Measurements from ENCODE around the gene NDUFAF4.
"Not testable (repeated sequence)": the region's sequence is repeated elsewhere in the genome, so short reads cannot be mapped to it uniquely, and the experiment has no call there.

The NDUFAF4 gene

DNA sequence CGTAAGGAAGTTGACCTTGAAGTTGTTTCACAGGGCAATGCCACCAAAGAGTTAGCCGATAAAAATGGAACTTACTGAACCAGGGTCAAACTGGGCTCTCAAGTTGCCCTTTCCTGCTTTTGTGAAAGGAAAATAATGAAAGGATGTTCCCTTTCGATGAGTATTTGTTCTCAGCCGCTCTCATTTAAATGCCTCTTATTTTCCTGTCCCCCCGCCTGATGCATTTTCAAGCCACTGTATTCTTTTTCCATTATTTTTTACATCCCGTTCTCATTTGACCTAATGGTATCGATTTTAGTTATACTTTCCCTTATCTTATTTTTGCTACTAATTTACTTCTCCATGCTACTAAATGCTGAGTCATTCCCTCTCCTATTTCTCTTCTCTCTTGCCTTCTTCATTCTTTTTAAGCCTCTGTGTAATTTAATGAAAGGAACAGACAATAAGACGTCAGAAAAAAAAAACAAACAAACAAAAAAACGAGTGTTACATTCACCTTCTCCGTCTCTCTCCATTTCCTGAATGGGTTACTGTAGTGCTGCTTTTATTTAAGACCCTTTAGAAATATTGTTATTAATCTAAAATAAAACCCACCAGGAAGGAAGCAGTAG, 655 bp upstream of the NDUFAF4 start:
- no peak for DNase-seq

GRCh38 chr6:96889146-96889545, 8.5 kb downstream of the NDUFAF4 start:
- no peak for DNase-seq

DNA sequence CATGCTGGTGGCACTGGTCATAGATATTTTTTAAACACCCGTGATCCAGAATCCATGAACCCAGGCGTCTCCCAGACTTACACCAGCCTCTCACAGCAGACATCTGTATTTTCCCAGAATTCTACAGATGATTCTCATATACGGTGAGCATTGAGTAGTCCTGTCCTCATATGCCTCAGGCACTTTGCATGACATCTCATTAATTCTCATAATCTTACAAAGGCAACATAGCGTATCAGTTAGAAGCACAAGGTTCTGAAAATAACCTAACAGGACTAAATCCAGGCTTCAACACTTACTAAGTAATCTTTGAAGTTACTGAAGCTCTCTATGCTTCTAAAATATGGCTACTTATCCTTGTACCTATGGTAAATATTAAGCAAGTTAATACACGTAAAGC, 8.9 kb downstream of the NDUFAF4 start:
- DNase-seq = no peak

GRCh38 chr6:96886519-96886918, 11.2 kb downstream of the NDUFAF4 start:
- DNase-seq = no peak

DNA sequence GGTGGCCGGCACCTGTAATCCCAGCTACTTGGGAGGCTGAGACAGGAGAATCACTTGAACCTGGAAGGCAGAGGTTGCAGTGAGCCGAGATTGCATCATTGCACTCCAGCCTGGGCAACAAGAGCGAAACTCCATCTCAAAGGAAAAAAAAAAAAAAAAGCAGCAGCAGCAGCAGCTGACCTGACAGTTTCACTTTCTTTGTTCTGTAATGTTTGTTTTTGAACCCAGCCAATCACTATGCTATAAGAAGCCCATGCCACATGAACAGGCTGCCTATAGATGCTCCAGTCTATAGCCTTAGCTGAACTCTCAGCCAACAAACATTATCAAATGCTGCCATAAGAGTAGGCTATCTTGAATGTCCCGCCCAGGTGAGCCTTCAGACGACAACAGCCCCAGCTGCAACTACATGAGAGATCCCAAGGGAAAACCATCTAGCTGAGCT, 12.5 kb downstream of the NDUFAF4 start:
- not testable (repeated sequence) for DNase-seq

DNA sequence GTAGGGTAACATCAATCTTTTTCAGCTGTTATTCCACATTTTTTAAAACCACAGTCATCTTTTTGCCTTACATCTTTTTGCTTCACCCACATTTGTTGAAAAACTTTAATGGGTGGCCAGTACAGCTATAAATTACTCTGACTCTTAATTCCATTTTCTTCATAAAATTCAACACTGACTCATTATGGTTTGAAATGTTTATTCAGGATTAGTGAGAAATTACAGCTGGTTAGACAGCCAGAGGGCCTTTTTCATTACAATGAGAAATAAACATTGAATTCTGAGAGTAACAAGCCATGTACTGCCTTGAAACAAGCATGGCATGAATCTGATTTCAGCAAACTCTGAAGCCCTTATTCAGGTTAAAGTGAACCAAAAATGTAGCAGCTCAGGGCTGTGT, 19.5 kb downstream of the NDUFAF4 start:
- DNase-seq = no peak

- no peak for DNase-seq
These were observed 20.7 kb downstream of the NDUFAF4 start for GRCh38 chr6:96876886-96877545.

- no peak for DNase-seq
These were observed 24.7 kb downstream of the NDUFAF4 start for GRCh38 chr6:96872976-96873375.

GRCh38 chr6:96865055-96865405, 32.7 kb downstream of the NDUFAF4 start:
- no peak for DNase-seq

- no peak for DNase-seq
These were observed 33.3 kb downstream of the NDUFAF4 start for GRCh38 chr6:96864216-96865054.

- DNase-seq = no peak
These were observed 35.1 kb downstream of the NDUFAF4 start for GRCh38 chr6:96862560-96862959.

DNA sequence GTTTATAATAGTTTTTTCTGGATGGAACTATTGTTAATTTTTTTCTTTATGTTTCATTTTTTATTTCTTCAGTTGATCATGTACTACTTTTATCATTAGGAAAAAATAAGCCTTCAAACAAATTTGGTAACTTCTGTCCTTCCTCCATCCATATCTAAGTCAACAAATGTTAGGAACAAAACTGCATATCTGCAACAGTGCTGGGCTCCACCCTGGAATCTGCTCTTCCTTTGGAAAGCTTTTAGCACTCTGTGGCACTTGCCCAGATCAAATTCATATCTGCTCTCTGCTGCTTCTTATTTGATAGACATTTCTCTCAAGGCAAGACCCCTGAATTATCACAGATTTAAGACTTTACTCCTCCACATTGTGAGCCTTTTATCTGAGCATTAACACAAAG, 36.1 kb downstream of the NDUFAF4 start:
- DNase-seq = no peak

- no peak for DNase-seq
These were observed 40.8 kb downstream of the NDUFAF4 start for GRCh38 chr6:96856856-96857255.

GRCh38 chr6:96853083-96853482, 44.6 kb downstream of the NDUFAF4 start:
- DNase-seq = no peak

DNA sequence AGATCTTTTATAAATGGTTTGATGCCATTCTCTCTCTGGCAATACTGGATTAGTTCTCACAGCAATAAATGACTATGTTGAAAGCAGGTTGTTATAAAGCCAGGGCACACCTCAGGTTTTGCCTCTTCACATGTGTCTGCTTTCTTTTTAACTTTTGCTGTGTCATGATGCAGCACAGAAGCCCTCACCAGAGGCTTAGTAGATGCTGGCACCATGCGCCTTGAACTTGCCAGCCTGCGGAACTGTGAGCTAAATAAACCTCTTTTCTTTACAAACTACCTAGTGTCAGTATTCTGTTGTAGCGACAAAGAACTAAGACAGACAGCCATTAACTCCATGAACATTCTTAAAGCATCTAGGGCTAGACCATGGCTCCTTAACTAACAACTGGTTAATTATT, 45.1 kb downstream of the NDUFAF4 start:
- no peak for DNase-seq

GRCh38 chr6:96851858-96852257, 45.8 kb downstream of the NDUFAF4 start:
- DNase-seq = no peak

GRCh38 chr6:96849615-96850014, 48.1 kb downstream of the NDUFAF4 start:
- no peak for DNase-seq

- no peak for DNase-seq
These were observed 53.2 kb downstream of the NDUFAF4 start for GRCh38 chr6:96844530-96844929.

DNA sequence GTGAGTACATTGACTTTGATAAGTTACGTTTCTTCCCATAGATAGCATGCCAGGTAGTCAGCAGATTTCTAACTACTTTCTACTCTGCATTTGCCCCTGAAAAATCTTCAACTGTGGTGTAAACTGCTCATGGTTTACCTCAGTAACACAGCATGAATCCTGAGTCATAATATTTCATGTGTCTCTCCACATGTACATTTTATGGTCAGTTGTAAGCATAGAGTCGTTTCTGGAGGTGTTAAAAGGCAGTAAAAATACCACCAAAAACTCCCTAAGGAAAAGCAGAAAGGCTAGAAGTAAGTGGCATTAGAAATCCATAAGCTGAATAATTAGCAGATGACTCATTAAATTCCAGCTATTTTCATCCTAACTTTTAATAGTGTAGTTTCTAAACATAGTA, 56.3 kb downstream of the NDUFAF4 start:
- no peak for DNase-seq

All from activated gamma-delta T cell treated with Interleukin-2 at 50 U/mL for 16 hours (primary cell).